ENCODE data around the gene GABARAP. TPM values are rescaled to one million over a fixed set of nuclear protein-coding genes. Genes with fewer than 3 reads are reported as not detected.
A peak's percentile ranks its signal among the peaks of the same experiment; 100 is the strongest.

GABARAP gene
- total and polyA plus RNA-seq, 10 of the 15 experiments (the other 5 are each of a cell fraction or from before 2014, with no cell fraction given): 134 to 613 (median 285) TPM

DNA sequence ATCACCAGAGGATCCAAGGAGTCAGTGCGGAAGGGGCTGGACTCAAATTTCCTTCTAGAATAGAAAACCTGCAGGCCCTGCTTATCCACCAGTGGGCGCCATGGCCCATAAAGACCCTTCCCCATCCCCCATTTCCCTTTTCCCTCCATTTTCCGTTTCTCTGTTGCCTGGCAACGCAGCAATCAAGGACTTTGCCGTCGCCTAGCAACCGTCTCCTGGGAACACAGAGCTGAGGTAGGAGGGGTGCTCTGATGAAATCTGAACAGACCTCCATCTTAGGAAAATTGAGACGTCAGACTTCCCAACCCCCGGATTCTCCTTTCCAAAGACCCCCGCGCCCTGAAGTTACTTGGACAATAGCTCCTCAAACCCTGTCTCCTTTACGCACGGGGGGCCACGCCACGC, 28.4 kb downstream of the GABARAP start:
- peak; percentile 3 for ATAC-seq
- H4K20me1 ChIP-seq (ENCODE audit: control insufficient read depth, insufficient read depth): no peaks in the 10 kb centered on the region
- TF ChIP-seq BMI1 (IDR thresholded peaks at IDR 0.05; ENCODE audit: borderline replicate concordance) (peak; percentile 94), ZNF622 (IDR thresholded peaks at IDR 0.05) (no peak), ZNF274 (IDR thresholded peaks at IDR 0.05; ENCODE audit: insufficient read depth, insufficient read length) (no peak), SMARCA5 (IDR thresholded peaks at IDR 0.05) (peak; percentile 81), YY1 (IDR thresholded peaks at IDR 0.05; ENCODE audit: low read depth, low read length) (peak; percentile 56; the same call in 1 of the 2 replicates), NRF1 (conservative IDR thresholded peaks at IDR 0.05; ENCODE audit: low read depth, low read length) (no peak), LARP7 (IDR thresholded peaks at IDR 0.05) (peak; percentile 43; the same call in 1 of the 2 replicates), CTCF (IDR thresholded peaks at IDR 0.05 in 2 of 3, conservative IDR thresholded peaks at IDR 0.05 in 1 of 3; ENCODE audit: control insufficient read depth in 2 of 3, extremely low read depth in 1 of 3, insufficient read depth in 1 of 3, low read depth in 3 of 3, low read length in 3 of 3) (peak; percentile 35 to 60 (median 55)), EED (IDR thresholded peaks at IDR 0.05; ENCODE audit: low read depth) (0 out of 2 replicates have a peak, but pooled peaks have one; percentile 49), JUNB (IDR thresholded peaks at IDR 0.05) (no peak), NFIC (IDR thresholded peaks at IDR 0.05; ENCODE audit: low read depth, low read length) (no peak), NKRF (conservative IDR thresholded peaks at IDR 0.05) (0 out of 2 replicates have a peak, but pooled peaks have one; percentile 31), IKZF2 (IDR thresholded peaks at IDR 0.05) (0 out of 4 replicates have a peak, but pooled peaks of 1 of the 2 experiments have one; percentile 6), HCFC1 (IDR thresholded peaks at IDR 0.05; ENCODE audit: low read length) (0 out of 2 replicates have a peak, but pooled peaks have one; percentile 10), IRF4 (IDR thresholded peaks at IDR 0.05; ENCODE audit: low read depth, low read length) (no peak), ZNF207 (IDR thresholded peaks at IDR 0.05; ENCODE audit: borderline replicate concordance) (peak; percentile 84), HDAC2 (IDR thresholded peaks at IDR 0.05) (no peak), POLR2AphosphoS2 (IDR thresholded peaks at IDR 0.05; ENCODE audit: low read depth, low read length) (no peak), NR2F1 (conservative IDR thresholded peaks at IDR 0.05) (peak; percentile 80; the same call in 1 of the 2 replicates), BHLHE40 (IDR thresholded peaks at IDR 0.05; ENCODE audit: borderline replicate concordance in 1 of 2, low read depth in 2 of 2, low read length in 1 of 2) (0 out of 4 replicates have a peak, but pooled peaks of 1 of the 2 experiments have one; percentile 9), TCF7 (IDR thresholded peaks at IDR 0.05; ENCODE audit: borderline replicate concordance) (no peak), NBN (IDR thresholded peaks at IDR 0.05) (0 out of 2 replicates have a peak, but pooled peaks have one; percentile 17)
- TF ChIP-seq, protein P1, sequence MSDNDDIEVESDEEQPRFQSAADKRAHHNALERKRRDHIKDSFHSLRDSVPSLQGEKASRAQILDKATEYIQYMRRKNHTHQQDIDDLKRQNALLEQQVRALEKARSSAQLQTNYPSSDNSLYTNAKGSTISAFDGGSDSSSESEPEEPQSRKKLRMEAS (IDR thresholded peaks at IDR 0.05; ENCODE audit: low read depth, low read length): no peak

More for the DNA sequence above, 28.4 kb downstream of the GABARAP start:
- WGBS (ENCODE audit: insufficient coverage, insufficient replicate concordance, low lambda C conversion rate, missing lambda C conversion rate): 4% methylated on average over 15 of the region's 15 CpGs
- CTCF ChIA-PET: interaction anchor here (0.8 to 1.9 kb wide), 7 partner anchors 26 to 210 kb away, joined by 3 to 7 read pairs (median 4); partner anchors contain the start of gene ACAP1
- intact Hi-C loops (cut with micrococcal nuclease; ENCODE audit: unreplicated experiment): loop anchor here (1.0 to 5.0 kb wide), 4 partner anchors 9 to 83 kb away; partner anchors contain the start of genes ELP5 and PHF23
- Histone ChIP-seq H3K9ac (ENCODE audit: control insufficient read depth, insufficient read depth, low read length) (no peak overlapping the region), H3K4me3 (peak overlapping the region; percentile 72; the same call in 1 of the 2 replicates), H3K27ac (ENCODE audit: control insufficient read depth, insufficient read depth) (no peak overlapping the region; the same call in 1 of the 2 replicates), H3K36me3 (ENCODE audit: control insufficient read depth in 2 of 2, insufficient read depth in 2 of 2, low read length in 1 of 2) (no peaks in the 10 kb centered on the region), H3K4me1 (ENCODE audit: control insufficient read depth, insufficient read depth, low read length) (peaks cover 18% of the 10 kb centered on the region), H3K9me3 (replicated peaks; ENCODE audit: control insufficient read depth, insufficient read depth, low read length) (no peaks in the 10 kb centered on the region), H3K27me3 (replicated peaks in 1 of 2; ENCODE audit: control insufficient read depth in 2 of 2, insufficient read depth in 2 of 2, low read length in 1 of 2) (no peaks in the 10 kb centered on the region), H3K79me2 (ENCODE audit: control insufficient read depth, insufficient read depth, low read length) (no peaks in the 10 kb centered on the region), H3K4me2 (ENCODE audit: control insufficient read depth, insufficient read depth) (peak overlapping the region; percentile 89), H2AFZ (ENCODE audit: control insufficient read depth, low read depth, low read length) (peak overlapping the region; percentile 13)
- SMC1A ChIA-PET (ENCODE audit: uncharacterized antibody, unreplicated experiment): interaction anchor here (1.6 kb wide), 1 partner anchor 37 kb away, joined by 4 read pairs; the partner anchor contains the start of gene CTDNEP1
- RAD21 ChIA-PET (ENCODE audit: unreplicated experiment): interaction anchor here (0.7 to 0.9 kb wide), 4 partner anchors 36 to 297 kb away, joined by 3 to 4 read pairs (median 3); no protein-coding TSS in a partner anchor
- in situ Hi-C loops (cut with MboI): no loop called here
- no TSS peak for BruUV-seq (replicated peaks)
- POLR2A ChIA-PET: interaction anchor here (0.6 to 2.6 kb wide), 5 partner anchors 20 to 474 kb away, joined by 3 to 7 read pairs (median 3); partner anchors contain the start of genes DVL2 and WRAP53
- FAIRE-seq: no peak
- DNase-seq (ENCODE audit: low read depth, low spot score): no peak

All from GM12878 (cell line).